ENCODE results near the gene TMEM69.
A peak's percentile ranks its signal among the peaks of the same experiment; 100 is the strongest.

Gene TMEM69

DNA sequence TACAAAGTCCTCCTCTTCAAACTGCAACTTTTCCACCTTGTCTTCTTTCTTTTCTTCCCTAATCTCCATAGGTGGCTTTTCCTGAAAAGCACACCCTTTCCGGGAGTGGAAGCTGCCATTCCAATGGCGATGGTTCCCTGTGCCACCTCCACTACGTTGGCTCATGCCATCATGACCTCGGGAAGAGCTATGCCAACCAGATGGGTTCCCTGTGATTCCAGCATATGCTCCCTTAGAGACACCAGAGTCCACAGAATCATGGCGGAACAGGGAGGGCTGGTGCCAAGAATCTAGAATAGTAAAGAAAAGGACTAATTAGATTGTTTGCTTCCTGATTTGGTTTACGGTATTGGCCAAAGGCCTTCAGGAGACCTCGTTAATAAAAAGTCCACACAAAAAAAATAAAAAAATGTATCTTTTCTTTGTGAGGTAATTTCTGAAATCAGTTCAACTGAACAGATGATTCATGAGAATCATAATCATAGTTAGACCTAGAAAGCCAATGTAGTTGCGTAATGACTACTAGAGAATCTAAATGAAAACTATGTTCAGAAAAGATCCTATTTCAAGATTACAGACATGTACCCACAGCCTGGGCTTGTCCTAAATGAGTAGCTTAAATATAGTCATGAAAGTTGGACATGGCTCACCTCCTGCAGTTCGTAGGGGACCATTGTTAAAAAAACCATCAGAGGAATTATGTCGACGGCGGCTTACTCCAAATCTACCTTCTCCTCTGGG lies 33.3 kb upstream of the TMEM69 start:
- peak; percentile 67 for DNase-seq (ENCODE audit: low read depth)
- TF ChIP-seq, protein P1, sequence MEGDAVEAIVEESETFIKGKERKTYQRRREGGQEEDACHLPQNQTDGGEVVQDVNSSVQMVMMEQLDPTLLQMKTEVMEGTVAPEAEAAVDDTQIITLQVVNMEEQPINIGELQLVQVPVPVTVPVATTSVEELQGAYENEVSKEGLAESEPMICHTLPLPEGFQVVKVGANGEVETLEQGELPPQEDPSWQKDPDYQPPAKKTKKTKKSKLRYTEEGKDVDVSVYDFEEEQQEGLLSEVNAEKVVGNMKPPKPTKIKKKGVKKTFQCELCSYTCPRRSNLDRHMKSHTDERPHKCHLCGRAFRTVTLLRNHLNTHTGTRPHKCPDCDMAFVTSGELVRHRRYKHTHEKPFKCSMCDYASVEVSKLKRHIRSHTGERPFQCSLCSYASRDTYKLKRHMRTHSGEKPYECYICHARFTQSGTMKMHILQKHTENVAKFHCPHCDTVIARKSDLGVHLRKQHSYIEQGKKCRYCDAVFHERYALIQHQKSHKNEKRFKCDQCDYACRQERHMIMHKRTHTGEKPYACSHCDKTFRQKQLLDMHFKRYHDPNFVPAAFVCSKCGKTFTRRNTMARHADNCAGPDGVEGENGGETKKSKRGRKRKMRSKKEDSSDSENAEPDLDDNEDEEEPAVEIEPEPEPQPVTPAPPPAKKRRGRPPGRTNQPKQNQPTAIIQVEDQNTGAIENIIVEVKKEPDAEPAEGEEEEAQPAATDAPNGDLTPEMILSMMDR (conservative IDR thresholded peaks at IDR 0.05; ENCODE audit: low read depth, low read length): no peak
- no peak overlapping the region for H3K4me3 ChIP-seq (ENCODE audit: low read depth, low read length)

DNA sequence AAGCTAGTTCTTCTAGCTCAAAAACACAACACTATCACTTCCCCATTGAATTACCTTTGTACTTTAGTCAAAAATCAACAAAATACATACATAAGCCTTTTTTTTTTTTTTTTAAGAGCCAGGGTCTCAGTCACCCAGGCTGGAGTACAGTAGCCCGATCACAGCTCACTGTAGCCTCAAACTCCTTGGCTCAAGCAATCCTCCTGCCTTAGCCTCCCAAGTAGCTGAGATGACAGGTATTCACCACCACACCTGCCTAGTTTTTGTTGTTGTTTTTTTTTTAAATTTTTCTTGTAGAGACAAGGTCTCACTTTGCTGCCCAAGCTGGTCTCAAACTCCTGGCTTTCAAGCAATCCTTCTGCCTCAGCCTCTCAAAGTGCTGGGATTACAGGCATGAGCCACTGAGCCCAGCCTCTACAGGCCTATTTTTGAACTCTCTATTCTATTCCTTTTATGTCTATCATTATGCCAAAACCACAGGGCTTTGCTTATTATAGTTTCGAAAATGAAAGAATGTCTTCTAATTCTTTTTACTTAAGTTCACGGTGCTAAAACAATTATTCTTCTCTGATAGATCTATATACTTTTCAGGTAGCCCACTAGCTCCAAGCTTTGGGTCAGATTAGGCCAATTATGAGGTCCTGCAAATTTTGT lies 31.3 kb upstream of the TMEM69 start:
- TF ChIP-seq, protein P1 (conservative IDR thresholded peaks at IDR 0.05; ENCODE audit: low read depth, low read length): no peak

DNA sequence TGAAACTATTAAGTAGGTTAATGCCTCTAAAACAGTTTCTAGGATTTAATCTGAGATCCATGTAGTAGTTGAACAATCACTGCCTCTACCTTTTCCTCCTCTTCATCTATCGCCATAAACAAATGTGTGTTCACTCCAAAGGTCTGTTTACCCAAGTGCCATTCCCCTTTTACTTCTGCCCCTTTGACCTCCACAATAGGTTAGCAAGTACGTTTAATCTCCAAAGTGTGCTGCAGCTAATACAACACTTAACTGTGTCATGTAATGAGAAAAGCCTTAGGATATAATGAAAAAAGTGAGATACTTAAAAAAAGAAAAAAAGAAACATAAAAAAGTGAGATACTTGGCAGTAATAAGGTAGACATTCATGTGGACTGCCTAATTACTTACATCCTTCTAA lies 29.8 kb upstream of the TMEM69 start:
- TF ChIP-seq, protein P1 (conservative IDR thresholded peaks at IDR 0.05; ENCODE audit: low read depth, low read length): no peak
- H3K4me3 ChIP-seq (ENCODE audit: low read depth, low read length): no peak overlapping the region
- DNase-seq (ENCODE audit: low read depth): no peak

More for the DNA sequence above, 31.3 kb upstream of the TMEM69 start:
- no peak overlapping the region for H3K4me3 ChIP-seq (ENCODE audit: low read depth, low read length)
- DNase-seq (ENCODE audit: low read depth): no peak

DNA sequence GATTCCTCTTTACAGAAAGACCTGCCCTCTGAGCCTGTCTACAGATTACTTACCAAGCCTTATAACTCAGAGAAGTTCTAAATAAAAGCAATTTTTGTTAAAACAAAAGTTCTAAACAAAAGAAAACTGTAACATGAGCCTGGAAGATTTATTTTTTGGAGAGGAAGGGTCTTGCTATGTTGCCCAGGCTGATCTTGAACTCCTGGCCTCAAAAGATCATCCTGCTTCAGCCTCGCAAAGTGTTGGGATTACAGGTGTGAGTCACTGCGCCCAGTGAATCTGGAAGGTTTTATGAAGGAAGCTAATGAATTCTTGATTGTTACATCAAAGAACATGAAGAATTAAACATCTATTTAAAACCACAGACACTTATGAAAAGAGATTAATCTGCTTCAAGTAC lies 28.8 kb upstream of the TMEM69 start:
- TF ChIP-seq, protein P1 (conservative IDR thresholded peaks at IDR 0.05; ENCODE audit: low read depth, low read length): no peak
- DNase-seq (ENCODE audit: low read depth): no peak
- no peak overlapping the region for H3K4me3 ChIP-seq (ENCODE audit: low read depth, low read length)

DNA sequence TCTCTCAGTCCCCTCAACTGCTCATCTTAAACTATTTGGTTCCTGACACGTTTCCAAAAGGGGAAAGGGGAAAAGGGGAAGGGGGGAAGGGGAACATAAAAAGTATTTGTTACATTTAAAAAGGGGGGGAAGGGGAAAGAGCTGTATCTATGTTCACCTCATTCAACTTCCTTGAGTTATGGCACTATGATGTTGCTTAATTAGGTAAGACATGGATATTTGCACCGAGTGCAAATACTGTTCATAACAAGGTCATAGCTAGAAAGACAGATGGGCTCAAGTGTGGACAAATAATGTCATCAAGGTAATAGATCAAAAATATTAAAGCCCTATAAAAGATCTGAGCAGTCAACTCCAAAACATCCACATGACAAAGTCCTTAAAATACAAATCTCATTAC lies 27.6 kb upstream of the TMEM69 start:
- no peak for DNase-seq (ENCODE audit: low read depth)
- TF ChIP-seq, protein P1 (conservative IDR thresholded peaks at IDR 0.05; ENCODE audit: low read depth, low read length): no peak
- H3K4me3 ChIP-seq (ENCODE audit: low read depth, low read length): no peak overlapping the region

DNA sequence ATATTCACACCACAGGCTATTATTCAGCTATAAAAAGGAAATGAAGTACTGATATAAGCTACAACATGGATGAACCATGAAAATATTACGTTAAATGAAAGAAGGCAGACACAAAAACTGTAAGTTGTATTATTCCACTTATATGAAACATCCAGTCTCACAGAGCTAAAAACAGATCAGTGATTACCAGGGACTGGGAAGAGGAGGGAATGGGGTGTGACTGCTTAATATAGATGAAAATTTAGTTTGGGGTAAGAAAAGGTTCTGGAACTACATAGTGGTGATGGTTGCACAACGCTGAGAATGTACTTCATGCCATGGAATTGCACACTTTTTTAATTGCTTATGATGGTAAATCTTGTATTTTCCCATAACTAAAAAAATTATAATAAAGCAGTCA lies 21.1 kb upstream of the TMEM69 start:
- TF ChIP-seq, protein P1 (conservative IDR thresholded peaks at IDR 0.05; ENCODE audit: low read depth, low read length): no peak

More for the DNA sequence above, 21.1 kb upstream of the TMEM69 start:
- no peak for DNase-seq (ENCODE audit: low read depth)
- H3K4me3 ChIP-seq (ENCODE audit: low read depth, low read length): no peak overlapping the region

All from choroid plexus epithelial cell (primary cell).